Adipocyte (in vitro differentiated cells): ENCODE data around the gene USP2.
"Not testable (repeated sequence)": the region's sequence is repeated elsewhere in the genome, so short reads cannot be mapped to it uniquely, and the experiment has no call there.

Experiments
- DNase-seq: peaks from one replicate; pipeline ENCODE4 v3.0.0-alpha.2; 2015; ENCODE audit warnings: low read depth
- H3K27me3 ChIP-seq: replicated peaks from 2 replicates; pipeline ENCODE4 v1.7.0; 2013; ENCODE audit warnings: mild to moderate bottlenecking, low read length, moderate library complexity; ENCODE audit not compliant: control insufficient read depth, insufficient read depth
- H3K36me3 ChIP-seq: 2 replicates; pipeline ENCODE4 v1.7.0; 2013; ENCODE audit warnings: low read length, mild to moderate bottlenecking, moderate library complexity; ENCODE audit not compliant: control insufficient read depth, insufficient read depth, severe bottlenecking
- H3K4me1 ChIP-seq: 2 replicates; pipeline ENCODE4 v1.7.0; 2013; ENCODE audit warnings: mild to moderate bottlenecking, low read length, moderate library complexity; ENCODE audit not compliant: control insufficient read depth, insufficient read depth
- H3K4me3 ChIP-seq: 2 replicates; pipeline ENCODE4 v1.7.0; 2013; ENCODE audit warnings: mild to moderate bottlenecking, low read length, moderate library complexity
- H3K9ac ChIP-seq: 2 replicates; pipeline ENCODE4 v1.7.0; 2013; ENCODE audit warnings: mild to moderate bottlenecking, low read length, moderate library complexity
- H3K9me3 ChIP-seq: 2 replicates; pipeline ENCODE4 v1.7.0; 2013; ENCODE audit warnings: mild to moderate bottlenecking, low read length, moderate library complexity; ENCODE audit not compliant: control insufficient read depth

The USP2 gene

GRCh38 chr11:119388103-119388502 lies 6.6 kb upstream of the USP2 start:
- Histone ChIP-seq H3K36me3 (no peaks in the 10 kb centered on the region), H3K4me3 (no peak overlapping the region), H3K27me3 (no peaks in the 10 kb centered on the region), H3K9ac (no peak overlapping the region), H3K4me1 (no peaks in the 10 kb centered on the region), H3K9me3 (no peaks in the 10 kb centered on the region)
- DNase-seq: no peak

DNA sequence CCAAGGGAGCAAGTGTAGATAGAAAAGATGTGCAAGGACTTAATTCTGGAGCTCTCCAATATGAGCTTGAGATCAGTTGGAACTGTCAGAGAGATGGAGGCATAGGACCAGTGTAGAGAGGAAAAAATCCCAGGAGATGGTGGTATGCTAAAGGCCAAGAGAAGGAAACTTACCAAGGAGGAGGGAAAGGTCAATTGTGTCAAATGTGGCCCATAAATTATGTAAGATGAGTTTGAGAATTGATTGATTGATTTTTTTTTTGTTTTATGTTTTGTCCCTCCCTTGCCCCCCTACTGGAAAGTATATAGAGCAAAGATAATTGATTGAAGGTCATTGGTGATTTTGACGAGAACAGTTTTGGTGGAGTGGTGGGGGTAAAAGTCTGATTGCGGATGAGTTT lies 2.8 kb upstream of the USP2 start:
- H3K36me3 ChIP-seq: no peaks in the 10 kb centered on the region
- H3K27me3 ChIP-seq: no peaks in the 10 kb centered on the region
- no peaks in the 10 kb centered on the region for H3K9me3 ChIP-seq
- H3K9ac ChIP-seq: no peak overlapping the region
- peaks cover 17% of the 10 kb centered on the region for H3K4me1 ChIP-seq
- no peak for DNase-seq
- H3K4me3 ChIP-seq: no peak overlapping the region

- DNase-seq, H3K4me3 ChIP-seq, H3K27me3 ChIP-seq, H3K9ac ChIP-seq, H3K9me3 ChIP-seq, H3K36me3 ChIP-seq: not testable (repeated sequence)
- peaks cover 17% of the 10 kb centered on the region for H3K4me1 ChIP-seq
These were observed 1.0 kb upstream of the USP2 start for GRCh38 chr11:119382513-119382912.

DNA sequence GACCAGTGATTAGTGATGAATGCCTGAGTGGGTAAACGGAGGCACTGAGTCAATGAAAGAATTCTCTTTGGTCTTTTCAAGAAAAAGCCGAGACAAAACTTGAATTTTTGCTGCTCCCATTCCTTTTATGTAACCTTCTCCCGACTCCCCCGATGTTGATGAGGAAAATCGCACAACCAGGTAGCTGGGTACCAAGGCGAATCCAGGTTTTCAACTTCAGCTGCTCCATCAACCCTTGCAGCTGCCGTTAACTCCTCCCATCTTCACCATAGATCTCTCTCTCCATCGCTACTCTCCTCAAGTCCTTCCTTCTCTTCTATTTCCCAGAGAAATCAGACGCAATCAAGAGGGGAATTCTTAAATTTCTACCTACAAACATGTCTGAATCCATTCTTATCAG lies 611 bp upstream of the USP2 start:
- Histone ChIP-seq H3K4me3 (peak overlapping the region; percentile 83), H3K9ac (peak overlapping the region; percentile 39)
- DNase-seq: no peak

GRCh38 chr11:119380827-119381180 lies 686 bp downstream of the USP2 start:
- Histone ChIP-seq H3K27me3 (no peaks in the 10 kb centered on the region), H3K9me3 (no peaks in the 10 kb centered on the region), H3K9ac (peak overlapping the region; percentile 74), H3K36me3 (no peaks in the 10 kb centered on the region), H3K4me1 (peaks cover 26% of the 10 kb centered on the region), H3K4me3 (peak overlapping the region; percentile 83)
- DNase-seq: no peak

More for the DNA sequence above, 611 bp upstream of the USP2 start:
- H3K4me1 ChIP-seq: peaks cover 17% of the 10 kb centered on the region
- H3K9me3 ChIP-seq: no peaks in the 10 kb centered on the region
- H3K36me3 ChIP-seq: no peaks in the 10 kb centered on the region
- H3K27me3 ChIP-seq: no peaks in the 10 kb centered on the region

DNA sequence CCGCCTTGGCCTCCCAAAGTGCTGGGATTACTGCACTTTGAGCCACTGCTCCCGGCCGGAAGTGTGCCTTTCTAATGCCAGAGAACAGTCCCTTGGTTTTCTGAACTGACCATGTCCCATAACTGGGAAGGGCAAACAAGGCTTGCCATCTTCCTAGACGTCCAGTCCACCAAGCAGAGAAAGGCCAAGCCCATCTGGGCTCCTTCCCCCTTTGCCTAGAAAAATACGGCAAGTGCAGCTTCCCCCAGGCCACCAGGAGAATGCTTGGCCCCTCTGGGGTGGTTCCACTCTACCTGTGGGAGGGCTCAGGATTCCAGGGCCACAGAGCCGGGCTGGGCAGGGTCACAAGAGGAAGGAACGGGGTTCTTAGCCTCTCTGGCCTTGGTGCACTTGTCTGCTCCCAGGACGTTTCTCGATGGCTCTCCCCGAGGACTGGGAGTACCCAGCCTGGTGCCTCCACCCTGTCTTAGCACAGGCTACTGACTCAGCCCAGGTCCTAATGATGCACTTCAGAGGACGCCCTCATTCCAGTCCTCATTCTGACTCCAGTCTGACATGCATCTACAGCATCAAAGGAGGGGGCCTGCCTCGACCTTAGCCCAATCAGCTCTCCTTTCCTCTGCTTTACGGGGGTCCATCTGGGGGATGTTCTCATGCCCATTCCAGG lies 1.2 kb downstream of the USP2 start:
- Histone ChIP-seq H3K9ac (no peak overlapping the region), H3K4me1 (peaks cover 31% of the 10 kb centered on the region), H3K36me3 (no peaks in the 10 kb centered on the region), H3K4me3 (no peak overlapping the region), H3K27me3 (no peaks in the 10 kb centered on the region), H3K9me3 (no peaks in the 10 kb centered on the region)
- DNase-seq: no peak

DNA sequence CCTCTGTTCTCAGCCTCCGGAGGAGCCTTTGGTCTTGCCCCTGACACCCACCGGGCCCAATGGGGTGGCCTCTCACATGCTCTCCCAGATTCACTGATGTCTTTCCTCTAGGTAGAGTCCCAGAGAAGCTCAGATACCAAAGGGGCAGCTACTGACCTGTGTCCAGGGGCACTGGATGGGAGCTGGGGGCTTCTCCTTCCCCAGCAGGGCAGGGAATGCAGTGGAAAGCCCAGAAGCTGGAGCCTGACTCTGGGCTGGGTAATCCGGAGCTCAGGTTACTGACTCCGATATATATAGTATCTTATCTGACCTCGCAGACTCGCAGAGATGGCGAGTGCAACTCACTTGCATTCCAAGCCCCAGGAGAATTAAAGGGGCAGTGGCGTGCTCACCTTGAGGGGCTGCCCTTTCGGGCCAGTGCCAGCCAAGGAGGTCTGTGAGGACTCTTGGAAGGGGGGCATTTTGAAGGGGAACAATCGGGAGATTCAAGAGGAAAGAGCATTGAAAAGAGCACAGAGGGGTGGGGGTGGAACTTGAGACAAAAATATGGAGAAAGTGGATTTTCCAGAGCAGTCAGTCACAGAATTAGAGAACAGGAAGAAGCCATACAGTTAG lies 2.5 kb downstream of the USP2 start:
- H3K27me3 ChIP-seq: no peaks in the 10 kb centered on the region
- no peaks in the 10 kb centered on the region for H3K9me3 ChIP-seq
- DNase-seq: no peak
- no peak overlapping the region for H3K9ac ChIP-seq
- no peak overlapping the region for H3K4me3 ChIP-seq
- H3K4me1 ChIP-seq: peaks cover 41% of the 10 kb centered on the region
- no peaks in the 10 kb centered on the region for H3K36me3 ChIP-seq

GRCh38 chr11:119377961-119378667 lies 3.4 kb downstream of the USP2 start:
- Histone ChIP-seq H3K9me3 (no peaks in the 10 kb centered on the region), H3K36me3 (no peaks in the 10 kb centered on the region), H3K27me3 (no peaks in the 10 kb centered on the region), H3K4me3 (no peak overlapping the region), H3K9ac (no peak overlapping the region), H3K4me1 (peaks cover 41% of the 10 kb centered on the region)
- no peak for DNase-seq

DNA sequence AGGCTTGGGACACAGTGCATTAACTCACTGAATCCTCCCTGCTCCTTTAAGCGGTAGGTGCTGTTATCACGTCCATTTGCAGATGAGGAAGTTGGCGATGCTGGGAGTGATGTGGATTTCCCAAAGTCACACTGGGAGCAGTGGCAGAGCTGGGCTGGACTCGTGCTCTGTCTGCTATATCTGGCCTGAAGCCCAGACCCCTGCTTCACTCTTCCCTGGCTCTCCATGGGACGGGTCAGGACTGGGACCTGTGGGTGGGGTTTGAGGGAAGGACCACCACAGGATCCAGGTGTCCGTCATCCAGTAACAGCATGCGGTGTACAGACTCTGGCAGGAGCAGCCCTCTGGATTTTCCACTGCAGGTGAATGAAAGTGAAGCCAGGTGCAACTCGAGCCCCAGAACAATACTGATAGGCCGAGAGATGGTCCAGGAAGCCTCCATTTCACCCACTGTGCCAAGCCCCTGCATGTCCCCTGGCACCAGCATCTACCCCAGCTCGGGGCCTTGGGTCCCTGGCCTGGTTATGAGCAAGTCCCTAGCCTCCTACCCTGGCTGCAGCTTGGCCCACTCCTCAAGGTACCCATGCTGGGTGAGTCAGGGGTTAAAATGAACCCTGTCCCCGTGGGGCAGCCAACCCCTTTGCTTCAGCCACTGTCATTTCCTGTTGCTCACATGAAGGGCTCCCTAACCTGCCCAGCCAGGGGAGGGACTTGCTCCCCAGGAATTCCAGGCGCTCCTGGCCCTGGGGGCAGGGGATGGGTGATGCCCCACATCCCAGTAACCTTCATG lies 4.2 kb downstream of the USP2 start:
- no peaks in the 10 kb centered on the region for H3K36me3 ChIP-seq
- H3K9ac ChIP-seq: no peak overlapping the region
- H3K9me3 ChIP-seq: no peaks in the 10 kb centered on the region
- no peak overlapping the region for H3K4me3 ChIP-seq
- H3K4me1 ChIP-seq: peaks cover 41% of the 10 kb centered on the region
- H3K27me3 ChIP-seq: no peaks in the 10 kb centered on the region
- no peak for DNase-seq

DNA sequence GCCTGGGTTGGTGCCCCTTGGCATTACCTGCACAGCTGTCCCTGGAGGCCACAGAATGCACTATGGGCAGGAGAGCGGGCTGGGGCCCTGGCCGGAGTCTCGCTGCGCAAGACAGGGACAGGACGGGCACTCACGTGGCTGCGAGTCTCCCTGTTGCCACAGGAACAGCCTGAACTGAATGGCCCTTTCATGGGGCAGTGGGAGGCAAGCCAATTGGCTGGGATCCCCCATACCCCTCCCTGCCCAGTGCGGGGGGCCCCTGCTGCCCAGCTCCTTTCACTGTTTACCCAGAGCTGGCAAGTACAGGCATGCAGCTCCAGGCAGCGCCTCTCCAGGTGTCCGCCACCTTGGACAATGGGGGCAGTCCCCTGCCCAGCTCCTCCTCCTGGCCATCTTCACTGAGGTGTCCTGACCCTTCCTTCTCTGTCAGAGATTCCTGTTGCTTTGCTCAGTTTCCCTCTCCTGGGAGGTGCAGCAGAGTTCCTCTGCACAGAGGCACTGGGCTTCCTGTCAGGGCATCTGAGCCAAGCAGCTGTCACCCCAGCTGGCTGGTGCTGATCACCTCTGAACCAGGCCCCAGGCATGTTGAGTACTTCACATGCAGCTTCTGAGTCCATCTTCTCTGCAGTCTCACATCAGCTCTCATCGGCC lies 5.2 kb downstream of the USP2 start:
- DNase-seq: no peak

More for the DNA sequence above, 5.2 kb downstream of the USP2 start:
- Histone ChIP-seq H3K36me3 (no peaks in the 10 kb centered on the region), H3K9ac (peak overlapping the region; percentile 7), H3K9me3 (no peaks in the 10 kb centered on the region), H3K4me3 (no peak overlapping the region), H3K4me1 (peaks cover 34% of the 10 kb centered on the region), H3K27me3 (no peaks in the 10 kb centered on the region)
